Suprapubic skin (tissue), 4 donors: ENCODE data around the gene METTL22. TPM values are rescaled to one million over a fixed set of nuclear protein-coding genes. Genes with fewer than 3 reads are reported as not detected.

ENCODE experiments used
- DNase-seq, 2 donors: peaks; one replicate each; pipeline ENCODE4 v3.0.0-alpha.2; 2019; ENCODE audit warnings: low spot score in 2 of 2
- H3K27ac ChIP-seq: fragments of 200-600 bp; sonication (generic); one replicate; pipeline ENCODE4 v1.5.1; 2019
- H3K27me3 ChIP-seq: fragments of 200-600 bp; sonication (generic); one replicate; pipeline ENCODE4 v1.5.1; 2019
- H3K36me3 ChIP-seq: fragments of 200-600 bp; sonication (generic); one replicate; pipeline ENCODE4 v1.5.1; 2019
- H3K4me1 ChIP-seq: fragments of 200-600 bp; sonication (generic); one replicate; pipeline ENCODE4 v1.5.1; 2019
- H3K4me3 ChIP-seq: fragments of 200-600 bp; sonication (generic); one replicate; pipeline ENCODE4 v1.5.1; 2019; ENCODE audit warnings: mild to moderate bottlenecking
- H3K9me3 ChIP-seq: fragments of 200-600 bp; sonication (generic); one replicate; pipeline ENCODE4 v1.5.1; 2019
- EP300 ChIP-seq: sonication (generic); formaldehyde crosslinking; IDR thresholded peaks from one replicate; pipeline ENCODE4 v1.6.1; 2017; ENCODE audit warnings: antibody characterized with exemption
- POLR2A ChIP-seq, 2 donors: fragments of 450-650 bp; IDR thresholded peaks; one replicate each; pipeline ENCODE4 v1.6.1; 2017; ENCODE audit warnings: antibody characterized with exemption in 2 of 2, mild to moderate bottlenecking in 2 of 2, moderate library complexity in 2 of 2
- POLR2AphosphoS5 ChIP-seq, 3 donors: sonication (generic); formaldehyde crosslinking; IDR thresholded peaks; one replicate each; pipeline ENCODE4 v1.6.1; 2017; ENCODE audit warnings: antibody characterized with exemption in 3 of 3
- WGBS: methylation state at CpG from one replicate; pipeline ENCODE4 v1.1.5; 2018; 5-methylcytosine and 5-hydroxymethylcytosine counted together
- total RNA-seq, 4 donors: library from RNA; depleted of rRNA; stranded (reverse); fragments of >200 nt; gene quantifications; one replicate each; pipeline ENCODE4 v1.1.0, GENCODE V29; 2016
- TF ChIP-seq, protein P1 (sequence below), 2 donors: fragments of 200-600 bp in 1 of 2; fragments of 450-650 bp in 1 of 2; sonication (generic) in 1 of 2; IDR thresholded peaks; one replicate each; pipeline ENCODE4 v1.5.1; 2016 to 2019; ENCODE audit warnings: antibody characterized with exemption in 2 of 2, mild to moderate bottlenecking in 1 of 2, moderate library complexity in 1 of 2

Gene METTL22
- total RNA-seq, 4 donors from 2014 or later, result 15.5 to 114 (median 28.3) TPM

DNA sequence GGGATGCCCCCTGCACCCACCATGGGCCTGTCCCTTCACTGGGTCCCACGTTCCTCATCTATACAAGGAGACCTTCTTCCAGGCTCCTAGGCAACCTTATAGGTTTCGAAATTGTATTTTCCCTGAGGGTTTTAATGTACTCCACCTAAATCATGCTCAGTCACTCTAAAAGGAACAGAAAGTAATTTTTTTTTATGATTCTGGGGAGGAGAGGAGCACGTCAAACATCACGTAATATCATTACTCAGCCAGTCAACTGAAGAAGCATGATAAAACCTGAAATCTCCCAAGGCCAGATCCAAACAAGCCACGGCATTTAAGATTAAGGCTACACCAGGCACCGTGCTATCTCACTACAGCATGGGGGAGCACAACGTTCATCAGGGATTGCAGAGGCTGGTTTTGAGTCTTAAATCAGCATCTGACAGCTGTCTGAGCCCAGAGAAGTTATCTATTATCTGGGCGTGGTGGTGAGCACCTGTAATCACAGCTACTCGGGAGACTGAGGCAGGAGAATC lies 27.3 kb upstream of the METTL22 start:
- Histone ChIP-seq H3K4me1 (peaks cover 9% of the 10 kb centered on the region), H3K4me3 (no peak overlapping the region), H3K27ac (no peak overlapping the region), H3K36me3 (no peaks in the 10 kb centered on the region), H3K27me3 (peaks cover 37% of the 10 kb centered on the region), H3K9me3 (peaks cover 3% of the 10 kb centered on the region)
- WGBS, result 33% methylated on average over 9 of the region's 9 CpGs
- TF ChIP-seq POLR2A (IDR thresholded peaks at IDR 0.05), result no peak
- TF ChIP-seq, protein P1, sequence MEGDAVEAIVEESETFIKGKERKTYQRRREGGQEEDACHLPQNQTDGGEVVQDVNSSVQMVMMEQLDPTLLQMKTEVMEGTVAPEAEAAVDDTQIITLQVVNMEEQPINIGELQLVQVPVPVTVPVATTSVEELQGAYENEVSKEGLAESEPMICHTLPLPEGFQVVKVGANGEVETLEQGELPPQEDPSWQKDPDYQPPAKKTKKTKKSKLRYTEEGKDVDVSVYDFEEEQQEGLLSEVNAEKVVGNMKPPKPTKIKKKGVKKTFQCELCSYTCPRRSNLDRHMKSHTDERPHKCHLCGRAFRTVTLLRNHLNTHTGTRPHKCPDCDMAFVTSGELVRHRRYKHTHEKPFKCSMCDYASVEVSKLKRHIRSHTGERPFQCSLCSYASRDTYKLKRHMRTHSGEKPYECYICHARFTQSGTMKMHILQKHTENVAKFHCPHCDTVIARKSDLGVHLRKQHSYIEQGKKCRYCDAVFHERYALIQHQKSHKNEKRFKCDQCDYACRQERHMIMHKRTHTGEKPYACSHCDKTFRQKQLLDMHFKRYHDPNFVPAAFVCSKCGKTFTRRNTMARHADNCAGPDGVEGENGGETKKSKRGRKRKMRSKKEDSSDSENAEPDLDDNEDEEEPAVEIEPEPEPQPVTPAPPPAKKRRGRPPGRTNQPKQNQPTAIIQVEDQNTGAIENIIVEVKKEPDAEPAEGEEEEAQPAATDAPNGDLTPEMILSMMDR (IDR thresholded peaks at IDR 0.05), result no peak
- no peak for DNase-seq

DNA sequence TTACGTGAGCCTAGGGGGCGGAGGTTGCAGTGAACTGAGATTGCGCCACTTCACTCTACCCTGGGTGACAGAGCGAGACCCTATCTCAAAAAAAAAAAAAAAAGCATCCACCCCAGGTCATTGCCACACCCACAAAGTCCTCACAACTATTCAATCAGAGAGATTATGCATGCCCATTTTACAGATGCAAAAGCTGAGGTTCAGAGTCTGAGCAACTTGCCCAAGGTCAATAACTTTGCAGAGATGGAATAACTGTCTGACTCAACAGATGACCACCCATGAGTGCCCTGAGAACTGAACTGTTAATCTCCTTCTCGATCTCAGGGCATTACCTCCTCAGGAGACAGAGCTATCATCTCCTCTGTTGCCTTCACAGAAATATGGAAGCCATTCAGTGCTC lies 25.7 kb upstream of the METTL22 start:
- 91% methylated on average over 5 of the region's 5 CpGs for WGBS
- H3K4me1 ChIP-seq, result no peaks in the 10 kb centered on the region
- no peak overlapping the region for H3K4me3 ChIP-seq
- no peak overlapping the region for H3K27ac ChIP-seq
- TF ChIP-seq POLR2A (IDR thresholded peaks at IDR 0.05), result no peak
- no peak for TF ChIP-seq EP300
- TF ChIP-seq, protein P1 (IDR thresholded peaks at IDR 0.05), result no peak
- TF ChIP-seq POLR2AphosphoS5 (IDR thresholded peaks at IDR 0.05), result no peak
- no peak for DNase-seq
- peaks cover 3% of the 10 kb centered on the region for H3K9me3 ChIP-seq
- H3K36me3 ChIP-seq, result no peaks in the 10 kb centered on the region
- peaks cover 21% of the 10 kb centered on the region for H3K27me3 ChIP-seq

DNA sequence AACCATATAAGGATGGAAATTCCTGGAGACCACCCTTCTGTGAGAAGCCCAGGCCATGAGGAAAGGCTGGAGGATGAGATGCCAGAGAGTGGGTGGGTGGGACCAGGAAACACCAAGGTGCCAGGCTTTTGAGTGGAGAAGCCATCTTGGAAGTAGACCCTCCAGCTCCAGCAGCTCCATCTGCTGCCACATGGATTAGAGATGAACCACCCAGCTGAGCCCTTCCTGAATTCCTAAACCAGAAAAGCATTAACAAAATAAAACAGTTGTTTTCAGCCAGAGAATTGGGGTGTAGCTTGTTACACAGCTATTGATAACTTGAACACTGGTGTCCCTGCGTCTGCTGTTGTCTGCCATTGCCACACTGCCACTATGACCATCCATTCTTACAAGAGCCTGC lies 24.9 kb upstream of the METTL22 start:
- Histone ChIP-seq H3K4me3 (no peak overlapping the region), H3K4me1 (no peaks in the 10 kb centered on the region), H3K9me3 (peaks cover 3% of the 10 kb centered on the region), H3K27me3 (peaks cover 14% of the 10 kb centered on the region), H3K27ac (no peak overlapping the region), H3K36me3 (no peaks in the 10 kb centered on the region)
- 86% methylated on average over 1 of the region's 1 CpG for WGBS
- no peak for DNase-seq
- TF ChIP-seq, protein P1 (IDR thresholded peaks at IDR 0.05), result no peak
- TF ChIP-seq POLR2AphosphoS5 (IDR thresholded peaks at IDR 0.05), result no peak
- TF ChIP-seq POLR2A (IDR thresholded peaks at IDR 0.05), result no peak
- no peak for TF ChIP-seq EP300

DNA sequence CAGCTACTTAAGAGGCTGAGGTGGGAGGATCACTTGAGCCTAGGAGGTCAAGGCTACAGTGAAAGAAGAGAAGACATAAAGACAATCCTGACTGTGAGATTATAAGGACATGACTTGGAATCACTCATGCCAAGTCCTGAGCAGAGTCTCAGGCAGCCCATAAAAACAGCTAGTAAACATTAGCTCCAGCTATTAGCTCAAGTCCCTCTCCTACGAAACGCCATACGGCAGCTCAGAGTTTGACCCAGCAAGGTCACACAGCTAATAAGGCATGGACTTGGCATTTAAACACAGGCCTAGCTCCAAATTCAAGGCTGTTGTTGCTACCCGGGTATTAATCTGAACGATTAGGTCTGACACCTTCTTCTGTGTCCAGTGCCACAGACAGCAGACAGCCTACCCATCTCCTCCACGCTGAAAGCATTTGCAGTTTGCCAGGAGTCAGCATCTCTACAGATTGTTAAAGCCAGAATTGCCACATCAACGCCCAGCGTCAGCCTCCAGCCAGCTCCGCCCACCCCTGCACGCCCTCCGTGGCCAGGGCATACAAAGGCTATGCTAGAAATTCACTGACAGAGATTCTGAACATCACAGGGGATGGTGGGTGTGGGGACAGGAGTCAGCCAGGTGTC lies 21.2 kb upstream of the METTL22 start:
- Histone ChIP-seq H3K36me3 (no peaks in the 10 kb centered on the region), H3K9me3 (peaks cover 3% of the 10 kb centered on the region), H3K27ac (no peak overlapping the region), H3K4me3 (no peak overlapping the region), H3K27me3 (no peaks in the 10 kb centered on the region), H3K4me1 (no peaks in the 10 kb centered on the region)
- WGBS, result 79% methylated on average over 11 of the region's 11 CpGs
- DNase-seq, result no peak
- TF ChIP-seq EP300, result no peak
- no peak for TF ChIP-seq POLR2AphosphoS5 (IDR thresholded peaks at IDR 0.05)
- TF ChIP-seq POLR2A (IDR thresholded peaks at IDR 0.05), result no peak
- TF ChIP-seq, protein P1 (IDR thresholded peaks at IDR 0.05), result no peak

DNA sequence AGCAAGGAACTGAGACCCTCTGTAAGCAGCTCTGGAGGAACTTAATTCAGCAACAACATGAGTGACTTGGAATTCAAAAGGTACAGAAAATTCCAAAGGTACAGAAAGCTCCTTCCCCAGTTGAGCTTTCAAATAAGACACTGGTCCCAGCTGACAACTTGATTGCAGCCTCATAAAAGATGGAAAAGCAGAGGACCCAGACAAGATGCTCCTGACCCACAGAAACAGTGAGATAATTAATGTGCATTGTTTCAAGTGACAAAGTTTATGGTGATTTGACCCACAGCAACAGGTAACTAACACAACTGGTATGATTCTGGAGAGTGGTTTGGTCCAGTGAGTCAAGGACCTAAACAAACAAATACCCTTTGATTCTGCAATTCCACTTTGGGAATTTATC lies 15.9 kb upstream of the METTL22 start:
- Histone ChIP-seq H3K27me3 (peaks cover 19% of the 10 kb centered on the region), H3K27ac (no peak overlapping the region), H3K4me1 (no peaks in the 10 kb centered on the region), H3K9me3 (no peaks in the 10 kb centered on the region), H3K4me3 (no peak overlapping the region), H3K36me3 (no peaks in the 10 kb centered on the region)
- DNase-seq, result no peak
- TF ChIP-seq POLR2A (IDR thresholded peaks at IDR 0.05) (no peak), POLR2AphosphoS5 (IDR thresholded peaks at IDR 0.05) (no peak), EP300 (no peak)
- TF ChIP-seq, protein P1 (IDR thresholded peaks at IDR 0.05), result no peak
